SW480 (cell line): ENCODE results near the gene ASCL5.

Experiments
- DNase-seq: peaks from one replicate; pipeline ENCODE4 v3.0.0-alpha.2; 2016; ENCODE audit warnings: low spot score

ASCL5 gene

GRCh38 chr1:201110616-201111015 lies 16.4 kb downstream of the ASCL5 start:
- no peak for DNase-seq

GRCh38 chr1:201110138-201110537 lies 16.8 kb downstream of the ASCL5 start:
- DNase-seq, result no peak

- no peak for DNase-seq
These were observed 17.3 kb downstream of the ASCL5 start for GRCh38 chr1:201109651-201110050.

- no peak for DNase-seq
These were observed 18.4 kb downstream of the ASCL5 start for GRCh38 chr1:201108614-201109013.

GRCh38 chr1:201105688-201106087 lies 21.3 kb downstream of the ASCL5 start:
- DNase-seq, result no peak

- DNase-seq, result no peak
These were observed 22.8 kb downstream of the ASCL5 start for GRCh38 chr1:201104141-201104540.

- DNase-seq, result no peak
These were observed 23.3 kb downstream of the ASCL5 start for GRCh38 chr1:201103666-201104065.

- no peak for DNase-seq
These were observed 26.6 kb downstream of the ASCL5 start for GRCh38 chr1:201100169-201100930.

- DNase-seq, result no peak
These were observed 27.8 kb downstream of the ASCL5 start for GRCh38 chr1:201098992-201099677.

- DNase-seq, result no peak
These were observed 29.8 kb downstream of the ASCL5 start for GRCh38 chr1:201096977-201097856.

- DNase-seq, result no peak
These were observed 30.9 kb downstream of the ASCL5 start for GRCh38 chr1:201096041-201096461.

GRCh38 chr1:201095581-201095980 lies 31.4 kb downstream of the ASCL5 start:
- DNase-seq, result no peak

GRCh38 chr1:201094832-201095231 lies 32.2 kb downstream of the ASCL5 start:
- DNase-seq, result no peak

- no peak for DNase-seq
These were observed 33.0 kb downstream of the ASCL5 start for GRCh38 chr1:201093962-201094361.

- DNase-seq, result no peak
These were observed 33.4 kb downstream of the ASCL5 start for GRCh38 chr1:201093561-201093960.

GRCh38 chr1:201092738-201093137 lies 34.2 kb downstream of the ASCL5 start:
- no peak for DNase-seq

GRCh38 chr1:201091256-201091655 lies 35.7 kb downstream of the ASCL5 start:
- DNase-seq, result no peak

- no peak for DNase-seq
These were observed 36.4 kb downstream of the ASCL5 start for GRCh38 chr1:201090541-201090940.

- no peak for DNase-seq
These were observed 37.4 kb downstream of the ASCL5 start for GRCh38 chr1:201089596-201089995.

GRCh38 chr1:201088901-201089525 lies 38.0 kb downstream of the ASCL5 start:
- peak; percentile 34 for DNase-seq

- DNase-seq, result no peak
These were observed 38.6 kb downstream of the ASCL5 start for GRCh38 chr1:201088395-201088794.
